ENCODE data around the gene C1QTNF2. TPM values are rescaled to one million over a fixed set of nuclear protein-coding genes. Genes with fewer than 3 reads are reported as not detected.

Gene C1QTNF2
- polyA plus RNA-seq, 1 donor (not counting 4 experiments of a cell fraction or from before 2014, with no cell fraction given), result 0.07 TPM

DNA sequence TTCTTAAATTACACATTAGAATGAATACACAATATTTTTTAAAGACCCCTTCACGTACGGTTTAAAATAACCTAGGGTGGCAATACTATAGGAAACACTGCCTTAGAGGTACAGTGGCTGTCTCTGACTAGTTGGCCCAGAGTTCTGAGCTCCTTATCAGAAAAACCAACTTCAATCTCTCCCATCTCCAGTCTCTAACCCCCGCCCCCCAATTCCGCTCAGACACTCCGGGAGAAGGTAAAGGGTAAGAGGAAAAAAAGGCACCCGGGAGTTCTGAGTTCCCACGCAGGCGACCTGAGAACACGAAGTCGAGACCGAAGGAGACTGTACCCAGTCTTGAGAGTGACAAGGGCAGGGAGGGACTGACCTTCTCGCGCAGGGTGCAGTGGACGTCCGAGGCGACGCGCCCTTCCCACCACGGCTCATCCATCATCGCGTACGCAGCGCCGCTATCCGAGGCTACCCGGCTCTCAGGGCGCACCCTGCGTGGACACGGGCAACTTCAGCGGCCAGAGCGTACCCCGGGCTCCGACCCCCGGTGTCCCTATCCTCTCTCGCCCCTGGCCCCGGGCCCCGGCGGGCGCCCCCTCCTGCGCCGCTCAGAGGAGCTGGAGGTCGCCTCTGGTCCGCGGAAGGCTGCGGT lies 58.8 kb downstream of the C1QTNF2 start:
- Histone ChIP-seq H3K4me3 (ENCODE audit: control insufficient read depth in 2 of 3, extremely low read depth in 1 of 3, insufficient read depth in 2 of 3, low read depth in 1 of 3, low read length in 3 of 3) (peak overlapping the region; percentile 52 to 72 (median 67)), H3K9me1 (ENCODE audit: control insufficient read depth, extremely low read depth, insufficient read depth, low read length) (no peaks in the 10 kb centered on the region), H3K27me3 (ENCODE audit: control insufficient read depth, extremely low read depth, insufficient read depth, low read length) (peaks cover 27% of the 10 kb centered on the region), H3K36me3 (ENCODE audit: control insufficient read depth in 2 of 2, extremely low read depth in 1 of 2, insufficient read depth in 2 of 2, low read length in 2 of 2) (no peaks in the 10 kb centered on the region), H3K4me1 (ENCODE audit: control insufficient read depth, extremely low read depth, insufficient read depth, low read length) (peaks cover 12% of the 10 kb centered on the region), H3K79me2 (ENCODE audit: control insufficient read depth, insufficient read depth, low read length) (no peaks in the 10 kb centered on the region), H2AFZ (ENCODE audit: control insufficient read depth, low read length) (peak overlapping the region; percentile 69), H3K9me3 (ENCODE audit: control insufficient read depth, low read depth, low read length) (no peaks in the 10 kb centered on the region), H3K9ac (ENCODE audit: control insufficient read depth, extremely low read depth, insufficient read depth, low read length) (peak overlapping the region; percentile 26), H3K4me2 (ENCODE audit: control insufficient read depth, extremely low read depth, insufficient read depth, low read depth, low read length) (peak overlapping the region; percentile 86), H4K20me1 (ENCODE audit: control insufficient read depth, extremely low read depth, insufficient read depth, low read length) (no peaks in the 10 kb centered on the region), H3K27ac (ENCODE audit: control insufficient read depth, insufficient read depth, low read length) (no peak overlapping the region)
- DNase-seq (ENCODE audit: low read depth, low spot score) (no peak), FAIRE-seq (no peak)
- dilution Hi-C loops (cut with MboI; ENCODE audit: extremely low pct_ligation_motif_present, low sequenced_read_pairs), result no loop called here
- TF ChIP-seq EZH2 (IDR thresholded peaks at IDR 0.05; ENCODE audit: low read length), result peak; percentile 70
- TF ChIP-seq, protein P1, sequence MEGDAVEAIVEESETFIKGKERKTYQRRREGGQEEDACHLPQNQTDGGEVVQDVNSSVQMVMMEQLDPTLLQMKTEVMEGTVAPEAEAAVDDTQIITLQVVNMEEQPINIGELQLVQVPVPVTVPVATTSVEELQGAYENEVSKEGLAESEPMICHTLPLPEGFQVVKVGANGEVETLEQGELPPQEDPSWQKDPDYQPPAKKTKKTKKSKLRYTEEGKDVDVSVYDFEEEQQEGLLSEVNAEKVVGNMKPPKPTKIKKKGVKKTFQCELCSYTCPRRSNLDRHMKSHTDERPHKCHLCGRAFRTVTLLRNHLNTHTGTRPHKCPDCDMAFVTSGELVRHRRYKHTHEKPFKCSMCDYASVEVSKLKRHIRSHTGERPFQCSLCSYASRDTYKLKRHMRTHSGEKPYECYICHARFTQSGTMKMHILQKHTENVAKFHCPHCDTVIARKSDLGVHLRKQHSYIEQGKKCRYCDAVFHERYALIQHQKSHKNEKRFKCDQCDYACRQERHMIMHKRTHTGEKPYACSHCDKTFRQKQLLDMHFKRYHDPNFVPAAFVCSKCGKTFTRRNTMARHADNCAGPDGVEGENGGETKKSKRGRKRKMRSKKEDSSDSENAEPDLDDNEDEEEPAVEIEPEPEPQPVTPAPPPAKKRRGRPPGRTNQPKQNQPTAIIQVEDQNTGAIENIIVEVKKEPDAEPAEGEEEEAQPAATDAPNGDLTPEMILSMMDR (optimal IDR thresholded peaks at IDR 0.05 in 1 of 3, IDR thresholded peaks at IDR 0.05 in 1 of 3, conservative IDR thresholded peaks at IDR 0.05 in 1 of 3; ENCODE audit: extremely low read depth in 1 of 3, insufficient read depth in 2 of 3, low read length in 3 of 3), result peak in 1 of 3 experiments; percentile 14

DNA sequence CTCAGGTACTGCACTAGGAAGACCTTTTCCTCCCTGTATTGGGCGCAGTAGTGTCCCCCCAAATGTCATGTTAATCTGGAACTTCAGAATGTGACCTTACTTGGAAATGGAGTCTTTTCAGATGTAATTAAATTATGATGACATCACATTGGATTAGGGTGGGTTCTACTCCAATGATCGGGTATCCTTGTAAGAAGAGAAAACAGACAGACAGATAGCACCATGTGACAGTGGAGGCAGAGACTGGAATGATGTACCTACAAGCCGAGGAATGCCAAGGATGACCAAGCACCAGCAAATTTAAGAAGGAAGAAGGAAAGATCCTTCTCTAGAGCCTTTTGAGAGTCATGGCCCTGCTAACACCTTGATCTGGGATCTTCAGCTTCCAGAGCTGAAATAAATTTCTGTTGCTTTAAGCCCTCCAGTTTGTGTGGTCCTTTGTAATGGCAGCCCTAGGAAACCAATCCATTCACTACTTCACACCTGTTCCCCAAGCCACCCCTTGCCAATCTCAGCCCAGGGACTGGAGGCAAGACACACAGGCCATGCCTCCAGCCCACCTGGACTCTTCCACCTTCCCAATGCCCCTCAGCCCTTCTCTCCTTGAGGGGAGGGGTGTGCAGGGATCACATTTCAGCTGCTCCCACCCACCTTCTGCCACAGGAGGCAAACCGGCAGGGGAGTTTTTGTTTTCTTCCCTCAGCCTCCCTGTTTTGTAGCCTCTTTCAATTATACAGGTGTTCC lies 59.7 kb downstream of the C1QTNF2 start:
- Histone ChIP-seq H3K4me1 (ENCODE audit: control insufficient read depth, extremely low read depth, insufficient read depth, low read length) (peaks cover 6% of the 10 kb centered on the region), H3K9me3 (ENCODE audit: control insufficient read depth, low read depth, low read length) (no peaks in the 10 kb centered on the region), H3K9ac (ENCODE audit: control insufficient read depth, extremely low read depth, insufficient read depth, low read length) (no peak overlapping the region), H3K36me3 (ENCODE audit: control insufficient read depth in 2 of 2, extremely low read depth in 1 of 2, insufficient read depth in 2 of 2, low read length in 2 of 2) (no peaks in the 10 kb centered on the region), H4K20me1 (ENCODE audit: control insufficient read depth, extremely low read depth, insufficient read depth, low read length) (no peaks in the 10 kb centered on the region), H3K27me3 (ENCODE audit: control insufficient read depth, extremely low read depth, insufficient read depth, low read length) (peaks cover 27% of the 10 kb centered on the region), H3K27ac (ENCODE audit: control insufficient read depth, insufficient read depth, low read length) (no peak overlapping the region), H2AFZ (ENCODE audit: control insufficient read depth, low read length) (no peak overlapping the region), H3K4me3 (ENCODE audit: control insufficient read depth in 2 of 3, extremely low read depth in 1 of 3, insufficient read depth in 2 of 3, low read depth in 1 of 3, low read length in 3 of 3) (no peak overlapping the region), H3K4me2 (ENCODE audit: control insufficient read depth, extremely low read depth, insufficient read depth, low read depth, low read length) (no peak overlapping the region), H3K9me1 (ENCODE audit: control insufficient read depth, extremely low read depth, insufficient read depth, low read length) (no peaks in the 10 kb centered on the region), H3K79me2 (ENCODE audit: control insufficient read depth, insufficient read depth, low read length) (no peaks in the 10 kb centered on the region)
- FAIRE-seq, result no peak
- dilution Hi-C loops (cut with MboI; ENCODE audit: extremely low pct_ligation_motif_present, low sequenced_read_pairs), result no loop called here
- DNase-seq (ENCODE audit: low read depth, low spot score), result no peak
- no peak for TF ChIP-seq EZH2 (IDR thresholded peaks at IDR 0.05; ENCODE audit: low read length)
- TF ChIP-seq, protein P1 (optimal IDR thresholded peaks at IDR 0.05 in 1 of 3, IDR thresholded peaks at IDR 0.05 in 1 of 3, conservative IDR thresholded peaks at IDR 0.05 in 1 of 3; ENCODE audit: extremely low read depth in 1 of 3, insufficient read depth in 2 of 3, low read length in 3 of 3), result no peak
